GM12875 (cell line): ENCODE measurements around the gene TIMP1.
"Not testable (repeated sequence)": the region's sequence is repeated elsewhere in the genome, so short reads cannot be mapped to it uniquely, and the experiment has no call there.

Source experiments
- H3K4me3 ChIP-seq: one replicate; pipeline ENCODE4 v1.5.1; 2011; ENCODE audit warnings: low read depth, low read length, control low read depth
- CTCF ChIP-seq: IDR thresholded peaks from 2 replicates; pipeline ENCODE4 v1.5.1; 2011; ENCODE audit warnings: low read depth, mild to moderate bottlenecking, control low read depth, inconsistent platforms, low read length, moderate library complexity, borderline replicate concordance; ENCODE audit not compliant: insufficient read depth

TIMP1 gene

GRCh38 chrX:47587091-47587891 lies 5.1 kb downstream of the TIMP1 start:
- H3K4me3 ChIP-seq = no peak overlapping the region
- TF ChIP-seq CTCF = no peak

GRCh38 chrX:47587906-47588735 lies 5.9 kb downstream of the TIMP1 start:
- no peak for TF ChIP-seq CTCF
- H3K4me3 ChIP-seq = no peak overlapping the region

GRCh38 chrX:47590984-47591383 lies 8.7 kb downstream of the TIMP1 start:
- no peak for TF ChIP-seq CTCF
- H3K4me3 ChIP-seq = no peak overlapping the region

- H3K4me3 ChIP-seq = no peak overlapping the region
- no peak for TF ChIP-seq CTCF
Measured at GRCh38 chrX:47593522-47593921, 11.3 kb downstream of the TIMP1 start.

GRCh38 chrX:47595716-47596251 lies 13.5 kb downstream of the TIMP1 start:
- H3K4me3 ChIP-seq = no peak overlapping the region
- TF ChIP-seq CTCF = no peak

GRCh38 chrX:47596256-47596655 lies 14.0 kb downstream of the TIMP1 start:
- no peak overlapping the region for H3K4me3 ChIP-seq
- TF ChIP-seq CTCF = no peak

- TF ChIP-seq CTCF = no peak
- no peak overlapping the region for H3K4me3 ChIP-seq
Measured at GRCh38 chrX:47597222-47597621, 15.0 kb downstream of the TIMP1 start.

GRCh38 chrX:47603125-47603524 lies 20.9 kb downstream of the TIMP1 start:
- H3K4me3 ChIP-seq = not testable (repeated sequence)
